ENCODE results near the gene PKNOX2. TPM values are rescaled to one million over a fixed set of nuclear protein-coding genes. Genes with fewer than 3 reads are reported as not detected.

The PKNOX2 gene
- total RNA-seq, 2 donors from 2014 or later = 5.5 to 6.9 TPM

GRCh38 chr11:125414121-125414520 lies 249.6 kb downstream of the PKNOX2 start:
- H3K4me3 ChIP-seq = no peak overlapping the region
- H3K4me1 ChIP-seq = peaks cover 0 to 6% of the 10 kb centered on the region in 2 donors
- H3K27me3 ChIP-seq = no peaks in the 10 kb centered on the region
- no peak overlapping the region for H3K27ac ChIP-seq
- H3K9me3 ChIP-seq = no peaks in the 10 kb centered on the region
- TF ChIP-seq CTCF (IDR thresholded peaks at IDR 0.05) = no peak
- DNase-seq (ENCODE audit: low spot score) = no peak
- H3K36me3 ChIP-seq = no peaks in the 10 kb centered on the region

DNA sequence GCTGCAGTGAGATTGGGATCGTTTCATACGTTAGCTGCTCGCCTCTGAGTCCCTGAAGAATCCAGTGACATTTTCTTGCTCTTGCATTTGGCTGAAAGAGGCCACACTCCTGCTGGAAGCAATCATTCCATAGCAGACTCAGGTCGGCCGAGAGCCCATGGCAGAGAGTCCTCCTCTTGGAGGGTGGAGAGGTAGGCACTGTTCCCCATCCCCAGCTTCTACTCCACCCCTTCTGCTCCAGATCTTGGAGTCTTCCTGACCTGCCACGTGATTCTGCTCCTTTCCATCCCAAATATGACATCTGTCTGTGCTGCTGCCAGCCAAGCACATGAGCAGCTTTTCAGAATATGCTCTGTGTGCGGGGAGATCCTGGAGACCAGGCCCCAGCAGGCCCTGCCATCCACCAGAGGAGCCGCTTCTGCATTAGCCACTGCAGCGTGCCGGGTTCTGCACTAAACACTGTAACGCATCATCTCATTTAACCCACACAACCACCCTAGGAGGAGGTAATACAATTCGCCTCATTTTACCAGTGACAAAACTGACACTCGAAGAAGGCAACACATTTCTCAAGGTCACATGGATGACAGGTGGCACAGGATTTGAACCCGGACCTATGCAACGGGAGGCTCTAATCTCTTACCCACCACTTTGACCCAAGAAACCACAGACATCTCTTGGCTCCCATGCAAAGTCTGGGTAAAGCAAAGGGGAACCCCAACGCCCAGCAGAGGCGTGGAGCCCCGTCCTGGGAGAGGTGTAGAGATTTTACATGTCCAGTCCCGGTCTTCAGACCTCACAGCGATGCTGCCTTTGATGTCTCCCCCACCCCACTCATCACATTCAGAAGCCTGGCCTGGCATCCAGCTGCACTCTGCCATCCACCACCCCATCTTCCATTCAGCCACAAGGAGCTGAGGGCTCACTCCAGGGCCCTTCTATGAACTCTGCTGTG lies 252.7 kb downstream of the PKNOX2 start:
- Histone ChIP-seq H3K4me1 (peaks cover 0 to 6% of the 10 kb centered on the region in 2 donors), H3K27ac (peak overlapping the region; percentile 14 to 69), H3K9me3 (no peaks in the 10 kb centered on the region), H3K4me3 (no peak overlapping the region), H3K27me3 (no peaks in the 10 kb centered on the region), H3K36me3 (no peaks in the 10 kb centered on the region)
- TF ChIP-seq CTCF (IDR thresholded peaks at IDR 0.05) = no peak
- DNase-seq (ENCODE audit: low spot score) = no peak

DNA sequence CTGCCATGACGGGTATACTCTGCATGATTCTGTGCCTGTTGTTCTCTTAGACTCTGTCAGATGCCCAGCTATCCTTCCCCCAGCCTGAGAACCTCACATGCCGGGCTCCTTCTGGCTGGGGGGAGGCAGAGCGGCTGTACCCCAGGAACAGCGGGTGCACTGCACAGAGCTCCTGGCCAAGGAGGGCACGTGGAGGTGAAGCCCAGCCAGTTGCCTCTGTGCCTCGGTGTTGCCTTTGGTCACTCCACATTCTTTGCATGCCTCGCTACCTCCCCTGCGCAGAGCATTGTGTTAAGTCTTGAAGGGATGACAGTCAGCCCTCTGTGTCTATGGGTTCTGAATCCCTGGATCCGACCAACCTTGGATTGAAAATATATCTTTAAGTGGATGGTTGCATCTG lies 253.8 kb downstream of the PKNOX2 start:
- H3K4me3 ChIP-seq = no peak overlapping the region

DNA sequence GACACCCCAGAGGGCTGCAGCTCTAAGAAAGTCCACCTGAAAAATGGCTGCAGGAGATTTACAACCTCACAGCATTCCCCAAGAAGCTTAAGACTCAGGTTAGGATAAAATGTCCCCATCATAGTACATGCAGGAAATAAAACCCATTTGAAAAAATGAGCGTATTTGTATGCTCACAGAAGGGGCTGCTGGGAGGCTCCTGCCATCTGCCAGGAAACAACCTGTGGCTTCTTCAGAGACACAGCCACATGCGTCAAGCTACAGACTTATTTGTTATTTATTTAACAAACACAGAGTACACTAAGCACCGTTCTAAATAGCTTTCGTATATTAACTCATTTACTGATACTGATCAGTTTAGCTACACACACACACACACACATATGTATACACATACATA lies 258.1 kb downstream of the PKNOX2 start:
- H3K27me3 ChIP-seq = no peaks in the 10 kb centered on the region
- no peaks in the 10 kb centered on the region for H3K36me3 ChIP-seq
- no peaks in the 10 kb centered on the region for H3K9me3 ChIP-seq
- no peak for DNase-seq (ENCODE audit: low spot score)
- no peak overlapping the region for H3K4me3 ChIP-seq
- no peak for TF ChIP-seq CTCF (IDR thresholded peaks at IDR 0.05)
- peaks cover 0 to 17% of the 10 kb centered on the region in 2 donors for H3K4me1 ChIP-seq
- H3K27ac ChIP-seq = no peak overlapping the region

More for the DNA sequence above, 253.8 kb downstream of the PKNOX2 start:
- TF ChIP-seq CTCF (IDR thresholded peaks at IDR 0.05) = no peak
- H3K27me3 ChIP-seq = no peaks in the 10 kb centered on the region
- peaks cover 0 to 6% of the 10 kb centered on the region in 2 donors for H3K4me1 ChIP-seq
- no peak for DNase-seq (ENCODE audit: low spot score)
- H3K36me3 ChIP-seq = no peaks in the 10 kb centered on the region
- peak overlapping the region in 1 of 2 donors; percentile 69 for H3K27ac ChIP-seq
- H3K9me3 ChIP-seq = no peaks in the 10 kb centered on the region

- no peaks in the 10 kb centered on the region for H3K9me3 ChIP-seq
- TF ChIP-seq CTCF (IDR thresholded peaks at IDR 0.05) = peak in 1 of 2 donors; percentile 40
- DNase-seq (ENCODE audit: low spot score) = no peak
- no peak overlapping the region for H3K4me3 ChIP-seq
- no peaks in the 10 kb centered on the region for H3K36me3 ChIP-seq
- H3K27ac ChIP-seq = no peak overlapping the region
- no peaks in the 10 kb centered on the region for H3K27me3 ChIP-seq
- peaks cover 0 to 17% of the 10 kb centered on the region in 2 donors for H3K4me1 ChIP-seq
These were observed 258.8 kb downstream of the PKNOX2 start for GRCh38 chr11:125423247-125423849.

Data from right atrium auricular region (tissue), 2 donors.